Fibroblast of the aortic adventitia (primary cell): ENCODE measurements around the gene ATXN1. TPM values are rescaled to one million over a fixed set of nuclear protein-coding genes. Genes with fewer than 3 reads are reported as not detected.
A peak's percentile ranks its signal among the peaks of the same experiment; 100 is the strongest.

ENCODE experiments used
- DNase-seq: peaks from one replicate; pipeline ENCODE4 v3.0.0-alpha.2; 2010; ENCODE audit warnings: low read depth
- H3K4me3 ChIP-seq: 2 replicates; pipeline ENCODE4 v1.5.1; 2011; ENCODE audit warnings: low read depth, mild to moderate bottlenecking, control low read depth, low read length, moderate library complexity
- CTCF ChIP-seq: IDR thresholded peaks from 2 replicates; pipeline ENCODE4 v1.5.1; 2011; ENCODE audit warnings: mild to moderate bottlenecking, low read length, control low read depth, inconsistent platforms; ENCODE audit not compliant: insufficient read depth
- total RNA-seq: library from RNA; depleted of rRNA; stranded (reverse); fragments of >200 nt; gene quantifications from 2 replicates; pipeline ENCODE4 v1.2.3, GENCODE V29; 2012; ENCODE audit warnings: low replicate concordance

Gene ATXN1
- total RNA-seq, 1 donor: 39.3 TPM

- no peak for TF ChIP-seq CTCF
- H3K4me3 ChIP-seq: no peak overlapping the region
- no peak for DNase-seq
These were observed 42.9 kb downstream of the ATXN1 start for GRCh38 chr6:16718356-16718755.

- H3K4me3 ChIP-seq: no peak overlapping the region
- TF ChIP-seq CTCF: no peak
- DNase-seq: no peak
These were observed 43.9 kb downstream of the ATXN1 start for GRCh38 chr6:16717275-16717942.

- TF ChIP-seq CTCF: no peak
- H3K4me3 ChIP-seq: no peak overlapping the region
- no peak for DNase-seq
These were observed 44.9 kb downstream of the ATXN1 start for GRCh38 chr6:16716321-16716858.

GRCh38 chr6:16713597-16713996, 47.7 kb downstream of the ATXN1 start:
- no peak for TF ChIP-seq CTCF
- no peak overlapping the region for H3K4me3 ChIP-seq
- DNase-seq: no peak

- peak; percentile 55 for TF ChIP-seq CTCF
- peak overlapping the region; percentile 56 for H3K4me3 ChIP-seq
- DNase-seq: peak; percentile 97
These were observed 48.3 kb downstream of the ATXN1 start for GRCh38 chr6:16712931-16713484.

- H3K4me3 ChIP-seq: peak overlapping the region; percentile 56
- peak; percentile 40 for DNase-seq
- no peak for TF ChIP-seq CTCF
These were observed 48.9 kb downstream of the ATXN1 start for GRCh38 chr6:16712255-16712930.
